Globus pallidus (tissue), 1 donor: ENCODE measurements around the gene ALG5.

Experiments
- DNase-seq: peaks from one replicate; pipeline ENCODE4 v3.0.0-alpha.2; 2015; ENCODE audit warnings: low spot score

The ALG5 gene

DNA sequence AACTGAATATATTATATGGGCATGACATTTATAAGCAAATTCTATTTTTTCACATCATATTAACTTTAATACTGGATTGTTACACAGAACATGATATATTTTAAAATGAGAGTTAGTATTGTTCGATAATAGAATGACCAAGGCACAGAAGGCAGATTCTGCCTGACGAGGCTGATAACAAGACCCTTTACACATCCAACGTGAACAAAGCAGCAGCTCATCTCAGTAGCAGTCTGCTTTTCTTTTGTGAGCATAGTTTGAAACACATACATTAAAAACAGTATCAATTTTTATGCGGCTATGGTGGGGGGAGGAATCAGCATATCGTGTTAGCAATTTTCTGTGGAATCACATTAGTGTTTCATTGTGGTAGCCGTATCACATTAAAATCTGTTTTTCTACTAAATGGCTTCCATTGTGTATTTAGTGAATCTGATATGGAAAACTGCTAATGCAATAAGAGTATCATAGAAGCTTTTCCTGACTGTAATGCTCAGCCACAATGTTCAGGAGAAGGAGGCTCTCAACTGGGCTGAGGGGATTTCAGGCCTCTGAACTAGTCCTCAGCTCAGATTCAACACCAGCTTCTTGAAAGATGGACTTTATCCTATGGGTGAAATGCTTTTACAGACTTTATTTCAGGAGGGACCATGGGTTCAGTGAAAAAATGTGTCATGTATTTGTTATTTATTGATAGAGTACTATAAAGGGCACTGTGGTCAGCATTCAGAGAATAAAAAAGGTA is 83.1 kb downstream of the ALG5 start:
- DNase-seq, result no peak

DNA sequence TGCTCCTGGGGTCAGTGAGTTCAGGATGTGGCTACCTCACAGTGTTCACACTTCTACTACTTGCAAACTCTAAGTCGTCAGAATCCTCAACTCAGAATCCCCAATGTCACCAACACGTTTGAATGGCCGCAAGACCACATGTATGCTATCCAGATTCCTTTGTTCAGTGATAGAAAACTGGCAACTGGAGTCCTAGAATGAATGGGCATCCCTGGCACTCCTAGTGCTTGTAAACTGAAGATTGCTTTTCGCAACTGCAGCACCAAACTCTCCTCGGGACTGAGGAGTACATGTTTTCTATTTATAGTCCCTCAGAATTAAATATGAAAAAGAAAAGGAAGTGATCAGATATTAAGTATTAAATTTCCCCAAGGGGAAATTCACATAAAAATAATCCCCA is 84.0 kb downstream of the ALG5 start:
- no peak for DNase-seq

DNA sequence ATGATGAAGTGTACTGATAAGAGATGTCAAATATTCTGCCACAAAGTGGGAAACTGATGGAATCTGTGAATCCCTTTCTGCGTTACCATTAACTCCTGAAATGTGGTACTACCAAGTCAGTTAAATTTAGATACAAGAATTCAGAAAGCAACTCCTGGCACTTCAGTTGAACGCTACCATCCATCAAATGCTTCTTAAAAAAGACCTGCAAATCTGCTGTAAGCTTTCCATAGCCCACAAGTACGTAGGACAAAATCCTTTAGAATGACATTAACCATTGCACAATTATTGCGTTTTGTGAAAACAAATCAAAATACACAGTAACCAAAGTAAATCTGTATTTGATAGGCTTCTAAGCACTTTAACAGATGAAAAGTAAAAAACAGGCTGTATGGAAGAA is 84.5 kb downstream of the ALG5 start:
- no peak for DNase-seq

DNA sequence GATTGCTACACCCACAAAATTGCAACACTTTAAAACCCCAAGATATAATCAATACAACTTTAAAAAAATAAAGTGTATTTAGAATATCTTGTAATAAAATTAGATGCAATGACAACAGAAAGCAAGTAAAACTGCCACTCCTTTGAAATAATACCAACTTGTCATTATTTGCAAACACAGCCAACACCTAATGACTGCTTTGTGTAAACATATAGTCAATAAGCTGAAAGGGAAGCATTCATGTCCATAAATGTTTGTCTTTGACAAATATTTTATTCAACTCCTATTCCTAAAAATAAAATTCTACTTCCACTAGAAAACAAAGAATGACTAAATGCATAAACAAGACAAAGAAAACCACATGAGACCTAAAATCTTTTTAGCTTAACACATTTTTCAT is 85.7 kb downstream of the ALG5 start:
- no peak for DNase-seq

DNA sequence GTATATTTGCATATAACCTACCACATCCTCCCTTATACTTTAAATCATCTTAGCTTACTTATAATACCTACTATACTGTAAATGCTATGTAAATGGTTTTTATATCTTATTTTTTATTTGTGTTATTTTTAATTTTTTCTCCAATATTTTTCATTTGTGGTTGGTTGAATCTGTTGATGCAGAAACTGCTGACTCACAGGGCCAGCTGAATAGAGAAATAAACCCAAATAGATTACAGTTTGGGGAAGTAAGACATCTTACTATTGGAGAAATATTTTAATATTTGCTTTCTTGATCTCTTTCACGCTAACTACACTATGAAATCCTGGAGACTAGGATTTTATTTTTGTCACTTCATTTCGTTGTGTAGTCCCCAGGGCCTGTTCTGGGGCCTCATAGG is 86.2 kb downstream of the ALG5 start:
- DNase-seq, result no peak

DNA sequence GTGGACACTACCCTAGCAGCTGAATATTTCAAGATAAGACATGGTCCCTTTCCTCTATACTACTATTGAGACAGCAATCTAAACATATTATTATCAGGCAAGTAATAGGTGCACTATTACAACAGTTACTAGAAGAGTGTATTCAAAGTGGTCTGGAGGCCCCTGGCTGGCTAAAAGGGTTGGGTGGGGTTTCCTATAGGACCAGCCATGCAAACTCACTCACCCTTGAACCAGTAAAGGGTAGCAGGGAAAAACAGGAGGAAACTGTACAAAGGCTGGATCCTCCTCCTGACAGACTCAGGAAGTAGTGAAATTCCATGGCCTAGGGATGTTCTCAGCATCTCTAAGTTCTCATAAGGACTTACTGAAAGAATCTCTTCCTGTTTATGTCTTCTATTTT is 86.8 kb downstream of the ALG5 start:
- DNase-seq, result no peak

DNA sequence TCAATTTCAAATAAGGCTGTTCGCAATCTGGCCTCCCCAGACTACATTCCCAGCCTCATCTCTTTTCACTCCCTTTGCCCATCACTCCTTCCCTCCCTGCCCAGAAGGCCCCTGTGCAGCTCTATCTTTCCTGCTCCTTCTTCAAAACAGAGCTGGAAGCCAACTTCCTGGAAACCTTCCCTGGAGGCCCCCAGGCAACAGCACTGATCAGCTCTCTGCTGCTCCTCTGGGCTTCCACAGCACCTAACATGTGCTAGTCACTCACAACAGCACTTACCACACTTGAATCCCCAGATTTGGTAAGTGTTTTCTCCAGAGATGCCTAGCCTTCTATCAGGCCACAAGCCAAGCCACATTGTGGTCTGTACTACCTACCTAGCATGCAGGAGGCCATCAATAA is 88.6 kb downstream of the ALG5 start:
- DNase-seq, result no peak

DNA sequence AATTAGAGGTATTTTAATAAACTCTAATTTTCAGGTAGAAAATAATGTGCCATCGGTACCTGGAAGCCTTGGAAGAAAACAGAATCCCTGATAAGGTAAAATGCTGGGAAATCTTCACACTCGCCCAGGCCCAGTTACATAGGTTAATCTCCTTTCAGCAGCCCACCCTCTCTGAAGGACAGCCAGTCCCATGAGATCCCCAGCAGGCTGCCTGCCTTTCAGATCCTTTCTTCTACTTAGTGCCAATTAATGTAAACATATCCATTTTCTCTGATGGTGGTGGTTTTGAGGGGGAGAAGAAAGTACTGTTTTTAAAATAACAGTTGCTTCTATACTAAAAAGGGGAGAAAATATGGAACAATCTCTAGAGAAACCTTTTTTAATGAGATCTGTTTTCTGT is 91.3 kb downstream of the ALG5 start:
- no peak for DNase-seq

DNA sequence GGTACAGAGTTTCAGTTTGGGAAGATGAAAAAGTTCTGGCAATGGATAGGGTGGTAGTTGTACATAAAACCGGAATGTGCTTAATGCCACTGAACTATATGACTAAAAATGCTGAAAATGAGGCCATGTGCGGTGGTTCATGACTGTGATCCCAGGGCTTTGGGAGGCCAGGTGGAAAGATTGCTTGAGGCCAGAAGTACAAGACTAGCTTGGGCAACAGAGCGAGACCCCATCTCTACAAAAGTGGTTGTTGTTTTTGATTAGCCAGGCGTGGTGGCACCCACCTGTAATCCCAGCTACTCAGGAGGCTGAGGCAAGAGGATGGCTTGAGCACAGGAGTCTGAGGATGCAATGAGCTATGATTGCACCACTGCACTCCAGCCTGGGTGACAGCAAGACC is 91.9 kb downstream of the ALG5 start:
- no peak for DNase-seq

DNA sequence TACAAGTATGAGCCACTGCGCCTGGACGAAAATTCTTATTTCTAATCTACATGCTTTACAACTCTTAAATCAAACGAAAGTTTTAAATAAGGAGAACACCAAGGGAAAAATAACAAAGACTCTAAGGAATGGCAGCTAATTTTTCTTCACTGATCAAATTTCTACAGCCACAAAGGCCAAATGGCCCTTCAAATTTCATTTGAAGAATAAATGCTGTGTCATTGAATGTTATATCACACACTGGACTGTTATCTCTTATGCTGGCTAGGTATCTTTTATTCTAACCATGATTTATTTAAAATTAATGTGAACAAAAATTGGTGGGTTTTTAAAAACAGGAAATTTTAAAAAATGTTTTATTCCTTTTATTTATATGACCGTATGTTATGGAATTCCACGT is 93.2 kb downstream of the ALG5 start:
- no peak for DNase-seq

DNA sequence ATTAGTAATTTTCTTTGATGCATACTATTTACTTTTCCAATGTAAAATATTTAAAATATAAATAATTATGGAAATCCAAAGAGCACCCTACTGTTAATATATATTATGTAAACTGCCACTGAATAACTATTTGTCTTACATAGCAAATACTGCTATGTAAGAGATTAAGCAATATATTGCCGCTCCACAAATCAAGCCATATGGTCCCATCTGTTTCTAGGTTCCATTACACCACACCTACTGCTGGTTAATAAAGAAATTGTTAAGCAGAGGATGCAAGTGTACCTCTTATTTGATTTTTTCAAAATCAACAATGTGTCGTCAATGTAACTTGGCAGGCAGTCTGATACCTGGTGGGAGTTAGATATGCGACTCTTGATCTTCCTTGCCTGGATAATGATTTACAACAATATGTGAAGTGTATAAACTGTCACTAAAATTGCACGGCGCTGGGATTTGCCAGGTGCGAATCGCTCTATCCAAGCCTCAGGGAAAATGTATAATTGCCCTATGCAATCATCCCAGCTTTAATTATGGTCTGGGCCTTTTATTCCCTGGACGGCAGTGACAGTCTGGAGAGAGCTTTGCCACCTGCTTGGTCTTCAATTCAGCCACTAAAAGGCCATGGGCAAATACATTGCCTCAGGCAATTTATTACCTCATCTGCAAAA is 95.1 kb downstream of the ALG5 start:
- no peak for DNase-seq
